GM12878 (cell line): ENCODE data around the gene SHC4. TPM values are rescaled to one million over a fixed set of nuclear protein-coding genes. Genes with fewer than 3 reads are reported as not detected.
A peak's percentile ranks its signal among the peaks of the same experiment; 100 is the strongest.

ENCODE experiments used
- CHD1 ChIP-seq: IDR thresholded peaks from 2 replicates; pipeline ENCODE4 v1.6.1; 2012; ENCODE audit warnings: low read depth, low read length, improper control_type of control experiment
- CREB1 ChIP-seq: IDR thresholded peaks from 2 replicates; pipeline ENCODE4 v1.6.1; 2012; ENCODE audit warnings: low read depth, mild to moderate bottlenecking, inconsistent platforms
- DPF2 ChIP-seq: fragments of 450-650 bp; IDR thresholded peaks from 2 replicates; pipeline ENCODE4 v1.6.1; 2017; ENCODE audit warnings: mild to moderate bottlenecking
- EZH2 ChIP-seq: IDR thresholded peaks from 2 replicates; pipeline ENCODE4 v1.6.1; 2012; ENCODE audit warnings: low read depth, mild to moderate bottlenecking, control low read depth, inconsistent platforms, low read length, borderline replicate concordance; ENCODE audit not compliant: control insufficient read depth
- FOS ChIP-seq: IDR thresholded peaks from 3 replicates; pipeline ENCODE4 v1.6.1; 2011; ENCODE audit warnings: borderline replicate concordance; ENCODE audit not compliant: insufficient read length; ENCODE audit errors: extremely low read depth
- FOXK2 ChIP-seq: fragments of 450-650 bp; IDR thresholded peaks from 2 replicates; pipeline ENCODE4 v1.6.1; 2017; ENCODE audit warnings: mild to moderate bottlenecking, moderate library complexity
- HDGF ChIP-seq: fragments of 450-650 bp; IDR thresholded peaks from 2 replicates; pipeline ENCODE4 v1.6.1; 2016; ENCODE audit warnings: antibody characterized with exemption
- IKZF2 ChIP-seq, 2 experiments: fragments of 450-650 bp; IDR thresholded peaks; 2 replicates each; pipeline ENCODE4 v1.6.1; 2017; ENCODE audit warnings: mild to moderate bottlenecking in 2 of 2, moderate library complexity in 2 of 2
- MEF2A ChIP-seq: IDR thresholded peaks from 2 replicates; pipeline ENCODE4 v1.6.1; 2011; ENCODE audit warnings: low read depth, mild to moderate bottlenecking, low read length, moderate library complexity; ENCODE audit not compliant: insufficient read depth
- NR2C1 ChIP-seq: fragments of 450-650 bp; IDR thresholded peaks from 2 replicates; pipeline ENCODE4 v1.6.1; 2017; ENCODE audit warnings: antibody characterized with exemption, mild to moderate bottlenecking, moderate library complexity
- PAX5 ChIP-seq: IDR thresholded peaks from 2 replicates; pipeline ENCODE4 v1.6.1; 2011; ENCODE audit warnings: low read depth, low read length, borderline replicate concordance
- SMAD1 ChIP-seq: fragments of 450-650 bp; IDR thresholded peaks from 2 replicates; pipeline ENCODE4 v1.6.1; 2018; ENCODE audit warnings: mild to moderate bottlenecking, low read depth; ENCODE audit not compliant: partially characterized antibody
- SMAD5 ChIP-seq: IDR thresholded peaks from 2 replicates; pipeline ENCODE4 v1.6.1; 2016; ENCODE audit warnings: antibody characterized with exemption, low read depth
- SMARCA5 ChIP-seq: fragments of 450-650 bp; IDR thresholded peaks from 2 replicates; pipeline ENCODE4 v1.6.1; 2017; ENCODE audit warnings: mild to moderate bottlenecking
- SMC3 ChIP-seq: IDR thresholded peaks from 2 replicates; pipeline ENCODE4 v1.6.1; 2011; ENCODE audit warnings: low read length, improper control_type of control experiment, borderline replicate concordance
- SREBF1 ChIP-seq: IDR thresholded peaks from 2 replicates; pipeline ENCODE4 v1.6.1; 2012; ENCODE audit warnings: mild to moderate bottlenecking, low read length
- TAF1 ChIP-seq: IDR thresholded peaks from 2 replicates; pipeline ENCODE4 v1.6.1; 2011; ENCODE audit warnings: mild to moderate bottlenecking, low read depth, low read length, borderline replicate concordance
- YBX1 ChIP-seq: fragments of 450-650 bp; IDR thresholded peaks from 2 replicates; pipeline ENCODE4 v1.6.1; 2016; ENCODE audit warnings: antibody characterized with exemption
- ZZZ3 ChIP-seq: IDR thresholded peaks from 2 replicates; pipeline ENCODE4 v1.6.1; 2011; ENCODE audit warnings: low read depth; ENCODE audit not compliant: control insufficient read depth, insufficient read length
- polyA plus RNA-seq, 11 experiments: library from polyadenylated mRNA; depleted of rRNA in 4 of 11; unstranded in 6 of 11; stranded (reverse) in 5 of 11; fragments of >200 nt; fragmentation: Nextera tagmentation in 4 of 11; fragmentation: Illumina TruSeq in 1 of 11; extraction: Ambion mirVana in 4 of 11; extraction: Trizol in 1 of 11; gene quantifications; 1 replicate in 1 of 11; 2 replicates in 10 of 11; pipeline versions ENCODE4 v1.2.1 to v1.2.3, GENCODE V29; 2011 to 2016; ENCODE audit warnings: inconsistent platforms in 2 of 11, missing spikeins in 2 of 11, low read depth in 1 of 11
- total RNA-seq, 4 experiments: library from RNA; depleted of rRNA in 3 of 4; stranded (reverse); fragments of >200 nt in 3 of 4; fragmentation: Illumina TruSeq in 1 of 4; extraction: Trizol in 1 of 4; gene quantifications; 2 replicates each; pipeline versions ENCODE4 v1.2.1 to v1.2.3, GENCODE V29; 2013 to 2021
- TF ChIP-seq, protein P1 (sequence below): fragments of 450-650 bp; IDR thresholded peaks from 2 replicates; pipeline ENCODE4 v1.6.1; 2014; ENCODE audit warnings: mild to moderate bottlenecking
- TF ChIP-seq, protein P2 (sequence below): IDR thresholded peaks from 2 replicates; pipeline ENCODE4 v1.6.1; 2011; ENCODE audit warnings: borderline replicate concordance, low read depth, mild to moderate bottlenecking, moderate library complexity, low read length; ENCODE audit not compliant: insufficient read depth, poor library complexity, severe bottlenecking
- TF ChIP-seq, protein P3 (sequence below): fragments of 450-650 bp; IDR thresholded peaks from 2 replicates; pipeline ENCODE4 v1.6.1; 2016; ENCODE audit warnings: mild to moderate bottlenecking, moderate library complexity, borderline replicate concordance
- TF ChIP-seq, protein P4 (sequence below): fragments of 450-650 bp; IDR thresholded peaks from 2 replicates; pipeline ENCODE4 v1.6.1; 2017; ENCODE audit warnings: mild to moderate bottlenecking, low read depth, inconsistent platforms; ENCODE audit not compliant: poor library complexity, severe bottlenecking

SHC4 gene
- total and polyA plus RNA-seq, 10 of the 15 experiments (the other 5 are each of a cell fraction or from before 2014, with no cell fraction given) = 0.04 to 0.87 (median 0.14) TPM

DNA sequence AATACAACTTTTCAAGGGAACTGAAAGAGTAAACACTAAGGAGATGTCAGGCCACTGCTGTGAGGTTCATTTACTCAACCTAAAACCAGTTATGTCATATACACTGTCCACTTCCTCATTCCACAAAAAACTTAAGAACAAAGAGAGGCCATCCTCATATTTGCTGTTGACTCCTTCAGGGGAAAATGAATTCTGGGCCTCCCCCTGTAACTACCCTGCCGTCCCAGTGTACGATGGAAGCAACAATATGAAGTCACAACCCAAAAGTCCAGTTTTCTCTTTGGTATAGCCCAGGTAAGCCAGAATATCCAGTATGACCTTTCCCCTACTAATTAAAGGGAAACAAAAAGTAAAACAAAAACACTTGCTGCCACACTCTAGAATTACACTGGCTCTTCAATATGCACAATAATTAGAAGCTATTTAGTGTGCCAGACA is 169.0 kb downstream of the SHC4 start (continued):
- TF ChIP-seq HDGF (0 out of 2 replicates have a peak, but pooled peaks have one; percentile 50), SMAD1 (peak; percentile 41), MEF2A (peak; percentile 18; the same call in 1 of the 2 replicates), DPF2 (peak; percentile 98), FOS (no peak), IKZF2 (IDR thresholded peaks at IDR 0.05) (peak; percentile 94 to 95), CHD1 (no peak), SMAD5 (no peak), FOXK2 (no peak), SMARCA5 (no peak), PAX5 (peak; percentile 18; the same call in 1 of the 2 replicates), NR2C1 (peak; percentile 81), ZZZ3 (no peak), EZH2 (no peak), SREBF1 (no peak; the same call in 1 of the 2 replicates), YBX1 (no peak), CREB1 (peak; percentile 72), TAF1 (peak; percentile 35; the same call in 1 of the 2 replicates), SMC3 (no peak)
- TF ChIP-seq, protein P1, sequence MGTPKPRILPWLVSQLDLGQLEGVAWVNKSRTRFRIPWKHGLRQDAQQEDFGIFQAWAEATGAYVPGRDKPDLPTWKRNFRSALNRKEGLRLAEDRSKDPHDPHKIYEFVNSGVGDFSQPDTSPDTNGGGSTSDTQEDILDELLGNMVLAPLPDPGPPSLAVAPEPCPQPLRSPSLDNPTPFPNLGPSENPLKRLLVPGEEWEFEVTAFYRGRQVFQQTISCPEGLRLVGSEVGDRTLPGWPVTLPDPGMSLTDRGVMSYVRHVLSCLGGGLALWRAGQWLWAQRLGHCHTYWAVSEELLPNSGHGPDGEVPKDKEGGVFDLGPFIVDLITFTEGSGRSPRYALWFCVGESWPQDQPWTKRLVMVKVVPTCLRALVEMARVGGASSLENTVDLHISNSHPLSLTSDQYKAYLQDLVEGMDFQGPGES = no peak
- TF ChIP-seq, protein P2, sequence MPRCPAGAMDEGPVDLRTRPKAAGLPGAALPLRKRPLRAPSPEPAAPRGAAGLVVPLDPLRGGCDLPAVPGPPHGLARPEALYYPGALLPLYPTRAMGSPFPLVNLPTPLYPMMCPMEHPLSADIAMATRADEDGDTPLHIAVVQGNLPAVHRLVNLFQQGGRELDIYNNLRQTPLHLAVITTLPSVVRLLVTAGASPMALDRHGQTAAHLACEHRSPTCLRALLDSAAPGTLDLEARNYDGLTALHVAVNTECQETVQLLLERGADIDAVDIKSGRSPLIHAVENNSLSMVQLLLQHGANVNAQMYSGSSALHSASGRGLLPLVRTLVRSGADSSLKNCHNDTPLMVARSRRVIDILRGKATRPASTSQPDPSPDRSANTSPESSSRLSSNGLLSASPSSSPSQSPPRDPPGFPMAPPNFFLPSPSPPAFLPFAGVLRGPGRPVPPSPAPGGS = no peak
- TF ChIP-seq, protein P3, sequence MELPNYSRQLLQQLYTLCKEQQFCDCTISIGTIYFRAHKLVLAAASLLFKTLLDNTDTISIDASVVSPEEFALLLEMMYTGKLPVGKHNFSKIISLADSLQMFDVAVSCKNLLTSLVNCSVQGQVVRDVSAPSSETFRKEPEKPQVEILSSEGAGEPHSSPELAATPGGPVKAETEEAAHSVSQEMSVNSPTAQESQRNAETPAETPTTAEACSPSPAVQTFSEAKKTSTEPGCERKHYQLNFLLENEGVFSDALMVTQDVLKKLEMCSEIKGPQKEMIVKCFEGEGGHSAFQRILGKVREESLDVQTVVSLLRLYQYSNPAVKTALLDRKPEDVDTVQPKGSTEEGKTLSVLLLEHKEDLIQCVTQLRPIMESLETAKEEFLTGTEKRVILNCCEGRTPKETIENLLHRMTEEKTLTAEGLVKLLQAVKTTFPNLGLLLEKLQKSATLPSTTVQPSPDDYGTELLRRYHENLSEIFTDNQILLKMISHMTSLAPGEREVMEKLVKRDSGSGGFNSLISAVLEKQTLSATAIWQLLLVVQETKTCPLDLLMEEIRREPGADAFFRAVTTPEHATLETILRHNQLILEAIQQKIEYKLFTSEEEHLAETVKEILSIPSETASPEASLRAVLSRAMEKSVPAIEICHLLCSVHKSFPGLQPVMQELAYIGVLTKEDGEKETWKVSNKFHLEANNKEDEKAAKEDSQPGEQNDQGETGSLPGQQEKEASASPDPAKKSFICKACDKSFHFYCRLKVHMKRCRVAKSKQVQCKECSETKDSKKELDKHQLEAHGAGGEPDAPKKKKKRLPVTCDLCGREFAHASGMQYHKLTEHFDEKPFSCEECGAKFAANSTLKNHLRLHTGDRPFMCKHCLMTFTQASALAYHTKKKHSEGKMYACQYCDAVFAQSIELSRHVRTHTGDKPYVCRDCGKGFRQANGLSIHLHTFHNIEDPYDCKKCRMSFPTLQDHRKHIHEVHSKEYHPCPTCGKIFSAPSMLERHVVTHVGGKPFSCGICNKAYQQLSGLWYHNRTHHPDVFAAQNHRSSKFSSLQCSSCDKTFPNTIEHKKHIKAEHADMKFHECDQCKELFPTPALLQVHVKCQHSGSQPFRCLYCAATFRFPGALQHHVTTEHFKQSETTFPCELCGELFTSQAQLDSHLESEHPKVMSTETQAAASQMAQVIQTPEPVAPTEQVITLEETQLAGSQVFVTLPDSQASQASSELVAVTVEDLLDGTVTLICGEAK = no peak
- TF ChIP-seq, protein P4, sequence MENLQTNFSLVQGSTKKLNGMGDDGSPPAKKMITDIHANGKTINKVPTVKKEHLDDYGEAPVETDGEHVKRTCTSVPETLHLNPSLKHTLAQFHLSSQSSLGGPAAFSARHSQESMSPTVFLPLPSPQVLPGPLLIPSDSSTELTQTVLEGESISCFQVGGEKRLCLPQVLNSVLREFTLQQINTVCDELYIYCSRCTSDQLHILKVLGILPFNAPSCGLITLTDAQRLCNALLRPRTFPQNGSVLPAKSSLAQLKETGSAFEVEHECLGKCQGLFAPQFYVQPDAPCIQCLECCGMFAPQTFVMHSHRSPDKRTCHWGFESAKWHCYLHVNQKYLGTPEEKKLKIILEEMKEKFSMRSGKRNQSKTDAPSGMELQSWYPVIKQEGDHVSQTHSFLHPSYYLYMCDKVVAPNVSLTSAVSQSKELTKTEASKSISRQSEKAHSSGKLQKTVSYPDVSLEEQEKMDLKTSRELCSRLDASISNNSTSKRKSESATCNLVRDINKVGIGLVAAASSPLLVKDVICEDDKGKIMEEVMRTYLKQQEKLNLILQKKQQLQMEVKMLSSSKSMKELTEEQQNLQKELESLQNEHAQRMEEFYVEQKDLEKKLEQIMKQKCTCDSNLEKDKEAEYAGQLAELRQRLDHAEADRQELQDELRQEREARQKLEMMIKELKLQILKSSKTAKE = peak; percentile 82
